Thoracic aorta (tissue), 2 donors: Measurements from ENCODE around the gene FTSJ3. TPM values are rescaled to one million over a fixed set of nuclear protein-coding genes. Genes with fewer than 3 reads are reported as not detected.
"Not testable (repeated sequence)": the region's sequence is repeated elsewhere in the genome, so short reads cannot be mapped to it uniquely, and the experiment has no call there.

Experiments
- ATAC-seq: fragments of 150-250 bp; one replicate; pipeline ENCODE4 v1.8.0; 2017; ENCODE audit warnings: low read depth; ENCODE audit not compliant: insufficient number of reproducible peaks, low FRiP score
- DNase-seq: peaks from one replicate; pipeline ENCODE4 v3.0.0-alpha.2; 2020; ENCODE audit warnings: low spot score
- H3K27ac ChIP-seq, 2 donors: fragments of 200-600 bp; sonication (generic); 1 replicate in 1 of 2; 2 replicates in 1 of 2; pipeline ENCODE4 v1.5.1; 2016; ENCODE audit warnings: mild to moderate bottlenecking in 2 of 2, moderate library complexity in 2 of 2
- H3K27me3 ChIP-seq: fragments of 200-600 bp; sonication (generic); replicated peaks from 2 replicates; pipeline ENCODE4 v1.6.0; 2016; ENCODE audit warnings: mild to moderate bottlenecking; ENCODE audit not compliant: insufficient read depth
- H3K36me3 ChIP-seq: fragments of 200-600 bp; sonication (generic); one replicate; pipeline ENCODE4 v1.5.1; 2016
- H3K4me1 ChIP-seq, 2 donors: fragments of 200-600 bp; sonication (generic); 1 replicate in 1 of 2; 2 replicates in 1 of 2; pipeline versions ENCODE4 v1.5.1 to v1.6.0; 2016; ENCODE audit warnings: low read depth in 2 of 2, mild to moderate bottlenecking in 1 of 2; ENCODE audit not compliant: control insufficient read depth in 1 of 2
- H3K4me3 ChIP-seq: fragments of 200-600 bp; sonication (generic); 2 replicates; pipeline ENCODE4 v1.5.1; 2016; ENCODE audit warnings: mild to moderate bottlenecking
- H3K9me3 ChIP-seq: fragments of 200-600 bp; sonication (generic); 2 replicates; pipeline ENCODE4 v1.5.1; 2016
- CTCF ChIP-seq: fragments of 200-600 bp; sonication (generic); IDR thresholded peaks from one replicate; pipeline ENCODE4 v1.5.1; 2019; ENCODE audit warnings: antibody characterized with exemption
- total RNA-seq, 2 donors: library from RNA; depleted of rRNA; stranded (reverse); fragments of >200 nt; gene quantifications; one replicate each; pipeline versions ENCODE4 v1.1.0 to v1.2.3, GENCODE V29; 2016

The FTSJ3 gene
- 10 to 100 TPM; 38.2 to 52.9 TPM for total RNA-seq

GRCh38 chr17:63827002-63827800 lies at the start of gene FTSJ3, which contains the start of gene PSMC5:
TSS of gene FTSJ3 (minus strand) at chr17:63827663. CDS start at chr17:63826902, 761 bp downstream.
TSS of gene PSMC5 (plus strand) at chr17:63827431. CDS start at chr17:63827491, 60 bp downstream.
- Histone ChIP-seq H3K9me3 (no peaks in the 10 kb centered on the region), H3K27me3 (no peaks in the 10 kb centered on the region), H3K27ac (peak within 1 kb of the TSS; percentile 76 to 87), H3K36me3 (peaks cover 64% of the 10 kb centered on the region), H3K4me3 (peak within 1 kb of the TSS; percentile 88), H3K4me1 (peaks cover 12 to 31% of the 10 kb centered on the region in 2 donors)
- DNase-seq (peak; percentile 89), ATAC-seq (peak; percentile 87)
- TF ChIP-seq CTCF: peak; percentile 53

- not testable (repeated sequence) for H3K9me3 ChIP-seq, ATAC-seq, H3K4me1 ChIP-seq, DNase-seq, H3K27ac ChIP-seq, H3K36me3 ChIP-seq, H3K4me3 ChIP-seq, H3K27me3 ChIP-seq
Observed at GRCh38 chr17:63874693-63875092, 47.2 kb upstream of the FTSJ3 start.

- not testable (repeated sequence) for H3K27me3 ChIP-seq, H3K36me3 ChIP-seq, H3K4me3 ChIP-seq, ATAC-seq, H3K27ac ChIP-seq, DNase-seq, H3K4me1 ChIP-seq, H3K9me3 ChIP-seq
Observed at GRCh38 chr17:63874061-63874626, 46.7 kb upstream of the FTSJ3 start.

- ATAC-seq, H3K4me3 ChIP-seq, H3K27ac ChIP-seq, DNase-seq, H3K9me3 ChIP-seq, H3K36me3 ChIP-seq, H3K27me3 ChIP-seq, H3K4me1 ChIP-seq: not testable (repeated sequence)
Observed at GRCh38 chr17:63873577-63873976, 46.1 kb upstream of the FTSJ3 start, which contains the start of gene CSH2. TSS of gene CSH2 (minus strand) at chr17:63873677. CDS start at chr17:63873614, 63 bp downstream.

GRCh38 chr17:63871646-63872365 lies 44.3 kb upstream of the FTSJ3 start:
- H3K4me1 ChIP-seq, H3K27ac ChIP-seq, H3K36me3 ChIP-seq, ATAC-seq, H3K27me3 ChIP-seq, H3K9me3 ChIP-seq, DNase-seq, H3K4me3 ChIP-seq: not testable (repeated sequence)

GRCh38 chr17:63870292-63870665 lies 42.8 kb upstream of the FTSJ3 start:
- ATAC-seq, H3K27ac ChIP-seq, H3K4me3 ChIP-seq, H3K4me1 ChIP-seq, DNase-seq, H3K36me3 ChIP-seq, H3K27me3 ChIP-seq, H3K9me3 ChIP-seq: not testable (repeated sequence)

GRCh38 chr17:63869491-63870291 lies 42.2 kb upstream of the FTSJ3 start:
- H3K27me3 ChIP-seq, H3K9me3 ChIP-seq, DNase-seq, H3K4me3 ChIP-seq, H3K4me1 ChIP-seq, H3K27ac ChIP-seq, ATAC-seq, H3K36me3 ChIP-seq: not testable (repeated sequence)

- H3K27ac ChIP-seq, H3K9me3 ChIP-seq, ATAC-seq, H3K27me3 ChIP-seq, H3K4me1 ChIP-seq, DNase-seq, H3K36me3 ChIP-seq, H3K4me3 ChIP-seq: not testable (repeated sequence)
Observed at GRCh38 chr17:63866625-63867024, 39.2 kb upstream of the FTSJ3 start.
